Spinal cord (tissue), 10 donors: ENCODE measurements around the gene NPAS4. TPM values are rescaled to one million over a fixed set of nuclear protein-coding genes. Genes with fewer than 3 reads are reported as not detected.

ENCODE experiments used
- DNase-seq, 6 donors: peaks; one replicate each; pipeline versions ENCODE4 v3.0.0 to v3.0.0-alpha.2; 2013 to 2015; ENCODE audit warnings: low spot score in 6 of 6, low read depth in 4 of 6
- H3K27ac ChIP-seq: one replicate; pipeline ENCODE4 v1.5.1; 2013; ENCODE audit warnings: low read depth, low read length, control low read depth
- H3K27me3 ChIP-seq: one replicate; pipeline ENCODE4 v1.6.1; 2013; ENCODE audit warnings: low read length; ENCODE audit not compliant: control insufficient read depth, insufficient read depth
- H3K36me3 ChIP-seq: one replicate; pipeline ENCODE4 v1.6.1; 2013; ENCODE audit warnings: low read length; ENCODE audit not compliant: control insufficient read depth, insufficient read depth
- H3K4me1 ChIP-seq: one replicate; pipeline ENCODE4 v1.6.1; 2013; ENCODE audit warnings: low read length; ENCODE audit not compliant: control insufficient read depth, insufficient read depth
- H3K4me3 ChIP-seq: one replicate; pipeline ENCODE4 v1.5.1; 2013; ENCODE audit warnings: low read depth, low read length, control low read depth
- H3K9me3 ChIP-seq: one replicate; pipeline ENCODE4 v1.6.1; 2013; ENCODE audit warnings: low read length; ENCODE audit not compliant: control insufficient read depth, insufficient read depth
- WGBS: methylation state at CpG from one replicate; pipeline ENCODE4 v1.1.5; 2013; ENCODE audit warnings: missing lambda C conversion rate; ENCODE audit not compliant: insufficient coverage; 5-methylcytosine and 5-hydroxymethylcytosine counted together
- polyA plus RNA-seq, 2 donors: library from polyadenylated mRNA; unstranded; fragments of 120-200 nt; gene quantifications; one replicate each; pipeline ENCODE4 v1.2.1, GENCODE V29; 2013; ENCODE audit not compliant: insufficient read length in 2 of 2
- total RNA-seq, 2 donors: library from RNA; depleted of rRNA in 1 of 2; stranded (reverse); fragments of 120-200 nt in 1 of 2; fragments of >200 nt in 1 of 2; gene quantifications; one replicate each; pipeline versions ENCODE4 v1.2.3 to v1.2.4, GENCODE V29; 2013 to 2014
- donor health status: healthy.

Gene NPAS4
- total and polyA plus RNA-seq, 4 donors = 0.11 to 1.8 (median 0.38) TPM

DNA sequence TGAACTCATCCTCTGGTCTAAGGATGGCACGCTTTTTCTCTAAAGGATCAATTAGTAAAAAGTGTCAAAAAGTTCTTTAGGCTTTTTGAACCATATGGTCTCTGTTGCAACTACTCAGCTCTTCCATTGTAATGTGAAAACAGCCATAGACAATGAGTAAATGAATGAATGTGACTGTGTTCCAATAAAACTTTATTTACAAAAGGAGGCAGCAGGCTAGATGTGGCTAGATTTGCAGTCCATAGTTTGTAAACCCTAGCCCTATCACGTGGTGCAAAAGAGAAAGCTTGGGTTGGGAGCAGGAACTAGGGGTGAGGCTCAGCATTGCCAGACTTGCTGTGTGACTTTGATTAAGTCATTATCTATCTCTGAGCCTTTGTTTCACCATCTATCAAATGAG lies 5.4 kb upstream of the NPAS4 start:
- H3K27ac ChIP-seq = no peak overlapping the region
- H3K36me3 ChIP-seq = no peaks in the 10 kb centered on the region
- no peaks in the 10 kb centered on the region for H3K9me3 ChIP-seq
- 57% methylated on average over 1 of the region's 2 CpGs for WGBS
- H3K27me3 ChIP-seq = peaks cover 18% of the 10 kb centered on the region
- no peak overlapping the region for H3K4me3 ChIP-seq
- DNase-seq = no peak
- peaks cover 49% of the 10 kb centered on the region for H3K4me1 ChIP-seq

DNA sequence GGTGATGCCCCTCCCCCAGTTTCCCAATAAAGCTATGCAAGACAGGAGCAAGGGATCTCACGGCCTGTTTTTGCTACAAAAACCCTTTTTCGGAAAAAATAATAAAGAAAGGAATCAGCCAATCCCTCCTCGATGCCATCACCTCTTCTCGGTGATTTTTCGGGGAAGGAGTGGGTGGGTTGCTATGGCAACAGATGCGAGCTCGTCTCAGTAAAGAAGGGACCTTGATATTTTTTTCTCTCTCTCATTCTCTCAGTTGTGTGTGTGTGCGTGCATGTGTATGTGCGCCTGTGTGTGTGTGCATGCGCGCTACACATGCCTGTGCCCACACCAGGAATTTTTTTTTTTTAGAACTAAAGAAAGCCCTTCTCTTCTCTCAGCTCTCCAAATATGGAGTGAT lies 3.8 kb upstream of the NPAS4 start:
- H3K4me3 ChIP-seq = no peak overlapping the region
- H3K9me3 ChIP-seq = no peaks in the 10 kb centered on the region
- H3K36me3 ChIP-seq = no peaks in the 10 kb centered on the region
- DNase-seq = peak in 2 of 6 donors; percentile 81 to 97
- 53% methylated on average over 3 of the region's 11 CpGs for WGBS
- peaks cover 23% of the 10 kb centered on the region for H3K27me3 ChIP-seq
- H3K27ac ChIP-seq = peak overlapping the region; percentile 52
- peaks cover 53% of the 10 kb centered on the region for H3K4me1 ChIP-seq

DNA sequence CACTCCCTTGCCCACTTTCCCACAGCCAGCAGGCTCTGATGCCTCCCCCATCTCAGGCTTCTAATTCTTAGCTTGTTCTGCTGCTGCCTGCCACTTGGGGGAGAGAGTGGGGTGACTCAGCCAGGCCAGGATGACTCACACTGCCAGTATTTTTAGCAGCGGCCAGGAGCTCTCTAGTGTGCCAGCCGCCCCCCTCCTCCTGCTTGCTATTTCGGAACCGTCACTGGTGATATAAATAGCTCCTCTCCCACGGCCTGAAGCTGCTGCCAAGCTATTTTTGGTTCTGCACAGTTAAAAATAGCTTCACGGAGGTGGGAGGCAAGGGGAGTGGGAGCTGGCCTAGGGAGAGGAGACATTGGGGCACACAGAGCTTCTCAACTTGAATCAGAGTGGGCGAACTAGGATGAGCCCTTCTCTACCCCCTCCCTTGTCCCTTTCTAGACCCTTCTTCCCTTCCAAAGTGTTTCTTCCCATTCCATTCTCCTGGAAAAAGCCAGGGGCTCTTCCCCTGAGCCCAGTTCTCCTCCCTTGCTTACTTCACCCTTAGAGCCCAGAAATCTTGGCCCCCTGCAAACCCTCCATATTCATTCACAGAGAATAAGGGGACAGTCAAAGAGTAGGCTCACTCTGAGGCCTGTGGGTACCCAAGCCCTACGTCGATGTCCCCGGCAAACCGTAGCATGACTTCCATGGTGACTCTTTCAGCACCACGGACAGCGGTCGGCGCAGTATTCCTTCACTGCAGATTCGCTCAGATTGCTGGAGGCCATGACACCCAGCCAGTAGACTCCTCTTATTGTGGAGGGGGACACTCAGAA lies 2.5 kb upstream of the NPAS4 start:
- Histone ChIP-seq H3K4me3 (no peak overlapping the region), H3K36me3 (peaks cover 3% of the 10 kb centered on the region), H3K27me3 (peaks cover 26% of the 10 kb centered on the region), H3K9me3 (no peaks in the 10 kb centered on the region), H3K4me1 (peaks cover 57% of the 10 kb centered on the region), H3K27ac (no peak overlapping the region)
- WGBS = 9% methylated on average over 10 of the region's 16 CpGs
- DNase-seq = peak in 2 of 6 donors; percentile 83 to 87

DNA sequence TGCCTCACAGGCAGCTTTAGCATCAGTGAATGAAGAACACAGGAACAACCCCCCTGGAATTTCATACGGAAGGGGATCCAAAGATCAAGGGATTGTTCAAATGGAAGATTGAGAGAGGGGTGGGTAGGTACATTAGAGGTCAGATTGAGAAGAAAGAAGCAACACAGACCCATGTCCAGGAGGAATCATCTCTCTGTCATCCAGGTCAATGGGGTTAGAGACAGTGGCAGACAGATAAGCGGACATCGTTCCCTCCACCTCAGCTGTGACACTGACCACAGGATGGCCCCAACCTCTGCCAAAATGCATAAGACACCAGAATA lies 1.9 kb upstream of the NPAS4 start:
- Histone ChIP-seq H3K4me3 (no peak overlapping the region), H3K27ac (no peak overlapping the region), H3K27me3 (peaks cover 28% of the 10 kb centered on the region), H3K4me1 (peaks cover 51% of the 10 kb centered on the region), H3K9me3 (no peaks in the 10 kb centered on the region), H3K36me3 (peaks cover 7% of the 10 kb centered on the region)
- 48% methylated on average over 2 of the region's 3 CpGs for WGBS
- no peak for DNase-seq

DNA sequence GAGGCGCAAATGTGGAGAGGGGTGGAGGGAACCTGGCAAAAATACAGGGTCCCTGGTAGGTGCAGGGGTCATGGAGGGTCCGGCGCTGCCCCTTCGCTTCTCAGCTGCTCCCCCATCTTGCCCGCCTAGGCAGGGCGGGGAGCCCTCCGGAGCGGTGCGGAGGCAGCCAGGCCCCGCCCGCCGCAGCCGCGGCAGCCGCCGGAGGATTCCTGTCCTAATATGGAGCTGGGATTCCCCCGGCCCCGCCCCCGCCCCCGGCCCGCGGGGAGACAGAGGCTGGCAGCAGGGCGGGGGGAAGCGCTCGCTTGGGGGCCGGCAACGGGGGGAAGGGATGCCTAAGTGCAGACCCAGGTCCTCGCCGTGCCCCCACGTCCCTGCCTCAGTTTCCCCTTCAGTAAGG lies 1.0 kb upstream of the NPAS4 start:
- Histone ChIP-seq H3K27me3 (peaks cover 28% of the 10 kb centered on the region), H3K27ac (no peak overlapping the region)

DNA sequence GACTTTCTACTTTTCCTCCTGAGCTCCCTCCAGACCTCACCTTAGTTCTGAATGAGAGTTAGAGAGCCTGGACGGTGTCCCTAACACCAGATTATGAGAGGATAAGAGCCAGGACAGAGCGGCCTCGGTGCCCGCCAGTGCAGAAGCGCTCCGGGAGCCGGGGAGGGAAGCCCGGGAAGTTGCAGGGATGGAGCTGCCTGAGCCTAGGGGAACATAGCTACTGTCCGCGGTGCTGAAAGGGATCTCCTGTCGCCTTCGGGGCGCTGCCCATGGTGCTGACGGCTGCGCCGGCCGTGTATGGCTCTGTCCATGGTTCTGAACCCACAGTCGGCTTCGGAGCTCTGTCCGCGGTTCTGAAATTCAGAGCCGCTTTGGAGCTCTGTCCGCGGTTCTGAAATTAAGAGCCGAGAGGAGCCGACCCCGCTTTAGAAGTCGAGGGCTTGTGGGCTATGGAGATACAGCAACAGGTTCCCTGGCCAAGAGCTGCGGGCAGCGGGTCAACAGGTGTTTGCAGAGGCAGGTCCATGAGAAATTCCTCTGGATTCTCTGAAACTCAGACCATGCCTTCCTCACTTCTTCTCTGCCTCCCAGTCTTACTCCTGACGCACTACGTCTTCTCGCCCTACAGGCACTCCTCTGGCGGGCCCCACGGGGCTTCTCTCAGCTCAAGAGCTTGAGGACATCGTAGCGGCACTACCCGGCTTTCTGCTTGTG lies 814 bp downstream of the NPAS4 start:
- peaks cover 26% of the 10 kb centered on the region for H3K27me3 ChIP-seq
- H3K9me3 ChIP-seq = no peaks in the 10 kb centered on the region
- peaks cover 43% of the 10 kb centered on the region for H3K4me1 ChIP-seq
- peak in 5 of 6 donors; percentile 73 to 94 (median 82) for DNase-seq
- peak overlapping the region; percentile 24 for H3K4me3 ChIP-seq
- no peak overlapping the region for H3K27ac ChIP-seq
- 8% methylated on average over 38 of the region's 38 CpGs for WGBS
- peaks cover 20% of the 10 kb centered on the region for H3K36me3 ChIP-seq

More for the DNA sequence above, 1.0 kb upstream of the NPAS4 start:
- peak in 2 of 6 donors; percentile 56 to 72 for DNase-seq
- peaks cover 15% of the 10 kb centered on the region for H3K36me3 ChIP-seq
- H3K4me3 ChIP-seq = no peak overlapping the region
- no peaks in the 10 kb centered on the region for H3K9me3 ChIP-seq
- H3K4me1 ChIP-seq = peaks cover 50% of the 10 kb centered on the region
- 2% methylated on average over 30 of the region's 30 CpGs for WGBS

DNA sequence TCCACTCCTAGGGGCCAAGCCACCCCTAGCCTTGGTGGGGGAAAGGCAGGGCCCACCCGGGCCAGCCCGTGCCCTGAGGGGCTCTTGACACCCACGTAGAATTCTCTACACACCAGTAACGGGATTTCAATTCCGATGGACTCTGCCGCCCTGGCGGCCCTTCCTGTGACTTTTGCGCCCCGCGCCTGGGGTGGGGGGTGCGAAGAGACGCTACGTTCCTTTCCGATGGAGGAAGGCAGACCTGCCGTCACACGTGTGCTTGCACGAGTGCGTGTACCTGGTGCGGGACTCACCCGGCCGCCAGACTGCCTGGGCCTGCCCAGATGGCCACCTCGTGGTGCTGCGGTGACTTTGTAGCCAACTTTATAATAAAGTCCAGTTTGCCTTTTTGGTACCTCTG lies 5.5 kb downstream of the NPAS4 start:
- H3K27ac ChIP-seq = no peak overlapping the region
- H3K27me3 ChIP-seq = peaks cover 5% of the 10 kb centered on the region
- H3K4me3 ChIP-seq = no peak overlapping the region
- 63% methylated on average over 21 of the region's 23 CpGs for WGBS
- no peaks in the 10 kb centered on the region for H3K9me3 ChIP-seq
- peaks cover 20% of the 10 kb centered on the region for H3K36me3 ChIP-seq
- H3K4me1 ChIP-seq = peaks cover 15% of the 10 kb centered on the region
- no peak for DNase-seq

DNA sequence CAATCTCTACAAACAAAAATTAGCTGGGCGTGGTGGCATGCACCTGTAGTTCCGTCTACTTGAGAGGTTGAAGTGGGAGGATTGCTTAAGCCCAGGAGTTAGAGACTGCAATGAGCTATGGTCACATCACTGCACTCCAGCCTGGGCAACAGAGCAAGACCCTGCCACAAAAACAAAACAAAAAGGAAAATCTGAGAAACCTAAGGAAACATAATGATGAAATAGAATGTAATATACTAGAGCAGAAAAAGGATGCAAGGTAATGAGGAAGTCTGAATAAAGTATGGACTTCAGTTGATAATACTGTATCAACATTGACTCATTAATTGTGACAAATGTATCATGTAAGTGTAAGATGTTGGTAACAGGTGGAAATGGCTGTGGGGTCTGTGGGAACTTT lies 8.1 kb downstream of the NPAS4 start:
- no peak overlapping the region for H3K27ac ChIP-seq
- no peaks in the 10 kb centered on the region for H3K27me3 ChIP-seq
- DNase-seq = no peak
- WGBS = no CpG with 5 or more reads among the region's 2 CpGs
- H3K4me3 ChIP-seq = no peak overlapping the region
- no peaks in the 10 kb centered on the region for H3K4me1 ChIP-seq
- no peaks in the 10 kb centered on the region for H3K9me3 ChIP-seq
- H3K36me3 ChIP-seq = peaks cover 21% of the 10 kb centered on the region

DNA sequence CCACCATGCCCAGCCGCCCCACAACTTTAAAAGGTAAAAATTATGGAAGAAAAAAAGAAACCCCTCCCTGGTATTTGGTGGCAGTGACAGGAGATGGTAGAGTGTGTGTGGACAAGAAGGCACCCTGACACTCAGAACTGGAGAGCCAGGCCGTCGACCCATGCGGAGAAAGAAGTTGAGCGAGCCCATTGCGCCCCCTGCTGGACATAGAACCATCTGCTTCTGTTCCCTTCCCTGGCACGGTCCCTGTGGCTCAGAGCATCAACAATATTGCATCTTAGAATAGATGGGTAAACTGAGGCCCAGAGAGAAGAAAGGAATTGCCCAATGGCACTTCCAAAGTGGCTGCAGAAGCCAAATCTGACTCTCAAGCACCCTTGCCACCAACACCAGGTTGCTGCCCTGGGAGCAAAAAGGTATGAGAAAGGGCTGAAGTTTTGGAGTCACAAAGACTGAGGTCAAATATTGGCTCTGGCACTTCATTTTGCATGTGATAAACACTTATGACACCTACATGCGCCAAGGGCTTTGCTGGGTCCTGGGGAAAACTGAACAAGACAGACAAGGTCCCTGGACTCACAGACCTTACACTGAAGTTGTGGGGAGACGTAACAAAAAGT lies 9.3 kb downstream of the NPAS4 start:
- no peak overlapping the region for H3K4me3 ChIP-seq
- peak in 2 of 6 donors; percentile 87 to 94 for DNase-seq
- H3K36me3 ChIP-seq = peaks cover 15% of the 10 kb centered on the region
- no peaks in the 10 kb centered on the region for H3K4me1 ChIP-seq
- no peaks in the 10 kb centered on the region for H3K9me3 ChIP-seq
- no peak overlapping the region for H3K27ac ChIP-seq
- WGBS = 18% methylated on average over 7 of the region's 9 CpGs
- no peaks in the 10 kb centered on the region for H3K27me3 ChIP-seq
